Measurements from ENCODE around the gene RPS26.
A peak's percentile ranks its signal among the peaks of the same experiment; 100 is the strongest.
"Not testable (repeated sequence)": the region's sequence is repeated elsewhere in the genome, so short reads cannot be mapped to it uniquely, and the experiment has no call there.

Gene RPS26

DNA sequence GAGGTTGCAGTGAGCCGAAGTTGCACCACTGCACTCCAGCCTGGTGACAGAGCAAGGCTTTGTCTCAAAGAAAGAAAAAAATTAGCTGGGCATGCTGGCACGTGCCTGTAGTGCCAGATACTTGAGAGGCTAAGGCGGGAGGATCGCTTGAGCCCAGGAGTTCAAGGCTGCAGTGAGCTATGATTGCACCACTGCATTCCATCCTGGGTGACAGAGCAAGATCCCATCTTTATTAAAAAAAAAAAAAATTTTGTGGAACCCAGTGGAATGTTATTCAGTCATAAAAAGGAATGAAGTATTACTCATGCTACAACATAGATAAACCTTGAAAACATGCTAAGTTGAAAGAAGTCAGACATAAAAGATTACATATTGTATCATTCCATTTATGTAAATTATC, 29.9 kb downstream of the RPS26 start:
- no peaks in the 10 kb centered on the region for H3K4me1 ChIP-seq (ENCODE audit: insufficient read depth, low read length)
- H3K27me3 ChIP-seq (ENCODE audit: insufficient read depth, low read length) = no peaks in the 10 kb centered on the region
- H3K9me3 ChIP-seq (ENCODE audit: low read length) = peaks cover 5% of the 10 kb centered on the region
- no peak overlapping the region for H2AFZ ChIP-seq (ENCODE audit: low read depth, low read length)
- H3K4me3 ChIP-seq (ENCODE audit: low read length) = no peak overlapping the region
- H3K36me3 ChIP-seq (ENCODE audit: insufficient read depth, low read length) = no peaks in the 10 kb centered on the region

DNA sequence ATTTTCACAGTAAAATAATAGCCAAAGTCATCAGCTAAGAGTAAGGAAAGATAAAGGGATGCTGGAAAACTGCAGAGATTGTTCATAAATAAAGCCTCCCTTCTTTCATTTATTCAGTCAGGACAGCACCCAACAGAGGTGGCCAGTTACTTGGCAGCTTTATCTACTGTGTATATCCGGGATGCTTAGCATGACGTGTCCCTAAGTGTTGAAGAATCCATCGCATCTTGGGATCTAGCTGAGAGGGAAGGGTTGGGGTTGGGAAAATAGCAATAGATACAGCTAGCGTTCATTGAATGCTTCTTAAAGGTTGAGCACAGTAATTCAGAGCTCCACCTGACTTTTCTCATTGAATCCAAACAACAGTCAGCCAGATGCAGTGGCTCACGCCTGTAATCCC, 32.7 kb downstream of the RPS26 start:
- Histone ChIP-seq H3K4me3 (ENCODE audit: low read length) (no peak overlapping the region), H3K9me3 (ENCODE audit: low read length) (peaks cover 2% of the 10 kb centered on the region), H3K4me1 (ENCODE audit: insufficient read depth, low read length) (peaks cover under 1% of the 10 kb centered on the region), H3K27me3 (ENCODE audit: insufficient read depth, low read length) (peaks cover 8% of the 10 kb centered on the region), H2AFZ (ENCODE audit: low read depth, low read length) (no peak overlapping the region), H3K36me3 (ENCODE audit: insufficient read depth, low read length) (no peaks in the 10 kb centered on the region)

DNA sequence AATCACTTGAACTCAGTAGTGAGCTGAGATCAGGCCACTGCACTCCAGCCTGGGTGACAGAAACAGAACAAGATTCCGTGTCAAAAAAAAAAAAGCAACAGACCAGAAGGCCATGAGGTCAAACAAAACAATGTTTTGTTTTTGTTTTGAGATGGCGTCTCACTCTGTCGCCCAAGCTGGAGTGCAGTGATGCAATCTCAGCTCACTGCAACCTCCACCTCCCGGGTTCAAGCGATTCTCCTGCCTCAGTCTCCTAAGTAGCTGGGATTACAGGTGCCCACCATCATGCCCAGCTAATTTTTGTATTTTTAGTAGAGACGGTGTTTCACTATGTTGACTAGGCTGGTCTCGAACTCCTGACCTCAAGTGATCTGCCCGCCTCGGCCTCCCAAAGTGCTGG, 36.2 kb downstream of the RPS26 start:
- Histone ChIP-seq H3K4me1 (ENCODE audit: insufficient read depth, low read length) (peaks cover 13% of the 10 kb centered on the region), H3K27me3 (ENCODE audit: insufficient read depth, low read length) (peaks cover 44% of the 10 kb centered on the region)
- not testable (repeated sequence) for H3K36me3 ChIP-seq (ENCODE audit: insufficient read depth, low read length); H2AFZ ChIP-seq (ENCODE audit: low read depth, low read length); H3K4me3 ChIP-seq (ENCODE audit: low read length); H3K9me3 ChIP-seq (ENCODE audit: low read length)

DNA sequence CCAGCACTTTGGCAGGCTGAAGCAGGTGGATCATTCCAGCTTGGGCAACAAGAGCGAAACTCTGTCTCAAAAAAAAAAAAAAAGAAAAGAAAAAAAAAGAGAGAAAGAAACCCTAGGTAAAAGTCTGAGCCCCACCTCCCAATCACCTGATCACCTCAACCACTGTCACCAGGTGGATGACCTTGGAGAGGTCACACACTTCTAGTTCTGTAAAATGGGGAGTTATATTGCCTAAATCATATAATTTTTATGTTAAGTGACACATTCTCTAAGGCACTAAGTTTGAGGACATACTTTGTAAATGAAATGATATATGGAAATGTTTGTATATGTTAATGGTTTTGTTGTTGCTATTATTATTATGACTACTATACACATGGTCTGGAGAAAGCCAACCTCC, 36.7 kb downstream of the RPS26 start:
- Histone ChIP-seq H3K4me1 (ENCODE audit: insufficient read depth, low read length) (peaks cover 13% of the 10 kb centered on the region), H2AFZ (ENCODE audit: low read depth, low read length) (no peak overlapping the region), H3K9me3 (ENCODE audit: low read length) (peaks cover 2% of the 10 kb centered on the region), H3K36me3 (ENCODE audit: insufficient read depth, low read length) (no peaks in the 10 kb centered on the region), H3K4me3 (ENCODE audit: low read length) (no peak overlapping the region), H3K27me3 (ENCODE audit: insufficient read depth, low read length) (peaks cover 48% of the 10 kb centered on the region)

DNA sequence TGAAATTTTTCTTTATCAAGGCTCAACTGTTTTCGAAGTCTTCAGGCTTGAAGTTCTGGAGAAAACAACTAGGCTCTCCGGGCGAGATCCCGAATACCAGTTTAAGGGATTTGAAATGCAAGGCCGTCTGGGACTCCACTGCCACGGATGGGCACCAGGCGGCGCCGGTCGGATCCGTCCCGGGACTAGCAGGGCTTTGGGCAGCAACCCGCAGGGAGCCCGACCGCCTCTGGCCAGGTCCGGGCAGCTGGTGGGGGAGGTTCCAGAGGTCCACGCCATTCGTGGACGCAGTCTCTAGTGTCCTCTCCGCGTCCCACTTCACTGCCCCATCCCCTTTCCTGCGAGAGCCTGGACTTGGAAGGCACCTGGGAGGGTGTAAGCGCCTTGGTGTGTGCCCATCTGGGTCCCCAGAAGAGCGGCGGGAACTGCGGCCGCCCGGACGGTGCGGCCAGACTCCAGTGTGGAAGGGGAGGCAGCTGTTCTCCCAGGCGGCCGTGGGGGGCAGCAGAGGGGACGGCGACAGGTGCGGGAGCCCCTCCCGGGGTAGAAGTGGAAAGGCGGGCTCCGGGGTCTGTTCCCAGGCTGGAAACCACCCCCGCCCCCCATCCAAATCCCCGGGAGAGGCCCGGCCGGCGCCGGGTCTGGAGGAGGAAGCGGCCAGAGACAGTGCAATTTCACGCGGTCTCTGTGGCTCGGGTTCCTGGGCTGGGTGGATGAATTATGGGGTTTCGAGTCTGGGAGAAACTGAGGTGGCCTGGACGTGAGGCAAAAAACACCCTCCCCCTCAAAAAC, 37.4 kb downstream of the RPS26 start:
- H3K27me3 ChIP-seq (ENCODE audit: insufficient read depth, low read length) = peaks cover 51% of the 10 kb centered on the region
- H3K36me3 ChIP-seq (ENCODE audit: insufficient read depth, low read length) = no peaks in the 10 kb centered on the region
- peaks cover 13% of the 10 kb centered on the region for H3K4me1 ChIP-seq (ENCODE audit: insufficient read depth, low read length)
- peaks cover under 1% of the 10 kb centered on the region for H3K9me3 ChIP-seq (ENCODE audit: low read length)
- peak overlapping the region; percentile 41 for H3K4me3 ChIP-seq (ENCODE audit: low read length)
- H2AFZ ChIP-seq (ENCODE audit: low read depth, low read length) = peak overlapping the region; percentile 83

DNA sequence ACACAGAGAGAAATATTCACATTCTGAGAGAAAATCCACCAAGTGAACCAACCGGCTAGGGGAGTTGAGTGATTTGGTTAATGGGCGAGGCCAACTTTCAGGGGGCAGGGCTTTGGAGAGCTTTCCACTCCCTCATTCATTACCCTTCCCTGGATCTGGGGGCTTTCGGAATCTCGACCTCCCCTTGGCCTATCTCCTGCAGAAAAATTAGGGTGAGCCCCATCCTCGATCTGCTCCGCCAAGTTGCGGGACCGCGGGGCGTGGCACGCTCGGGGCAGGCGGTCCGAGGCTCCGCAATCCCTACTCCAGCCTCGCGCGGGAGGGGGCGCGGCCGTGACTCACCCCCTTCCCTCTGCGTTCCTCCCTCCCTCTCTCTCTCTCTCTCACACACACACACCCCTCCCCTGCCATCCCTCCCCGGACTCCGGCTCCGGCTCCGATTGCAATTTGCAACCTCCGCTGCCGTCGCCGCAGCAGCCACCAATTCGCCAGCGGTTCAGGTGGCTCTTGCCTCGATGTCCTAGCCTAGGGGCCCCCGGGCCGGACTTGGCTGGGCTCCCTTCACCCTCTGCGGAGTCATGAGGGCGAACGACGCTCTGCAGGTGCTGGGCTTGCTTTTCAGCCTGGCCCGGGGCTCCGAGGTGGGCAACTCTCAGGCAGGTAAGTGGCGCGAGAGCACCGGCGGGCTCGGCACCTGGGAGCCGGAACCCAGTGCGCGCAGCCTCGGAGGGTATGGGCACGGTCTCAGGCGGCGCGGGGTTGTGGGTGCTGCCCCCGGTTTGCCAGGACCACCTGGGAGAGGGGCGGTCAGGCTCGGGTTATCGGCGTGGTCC, 38.2 kb downstream of the RPS26 start, which contains the start of gene ERBB3:
ERBB3 (plus strand) TSS at position 443 of the 833 bp plus-strand sequence; CDS start at position 579, 136 bp downstream.
- H3K27me3 ChIP-seq (ENCODE audit: insufficient read depth, low read length) = peaks cover 51% of the 10 kb centered on the region
- peak within 1 kb of the TSS; percentile 41 for H3K4me3 ChIP-seq (ENCODE audit: low read length)
- H3K36me3 ChIP-seq (ENCODE audit: insufficient read depth, low read length) = no peaks in the 10 kb centered on the region
- H3K9me3 ChIP-seq (ENCODE audit: low read length) = no peaks in the 10 kb centered on the region
- peaks cover 13% of the 10 kb centered on the region for H3K4me1 ChIP-seq (ENCODE audit: insufficient read depth, low read length)
- H2AFZ ChIP-seq (ENCODE audit: low read depth, low read length) = peak within 1 kb of the TSS; percentile 83

DNA sequence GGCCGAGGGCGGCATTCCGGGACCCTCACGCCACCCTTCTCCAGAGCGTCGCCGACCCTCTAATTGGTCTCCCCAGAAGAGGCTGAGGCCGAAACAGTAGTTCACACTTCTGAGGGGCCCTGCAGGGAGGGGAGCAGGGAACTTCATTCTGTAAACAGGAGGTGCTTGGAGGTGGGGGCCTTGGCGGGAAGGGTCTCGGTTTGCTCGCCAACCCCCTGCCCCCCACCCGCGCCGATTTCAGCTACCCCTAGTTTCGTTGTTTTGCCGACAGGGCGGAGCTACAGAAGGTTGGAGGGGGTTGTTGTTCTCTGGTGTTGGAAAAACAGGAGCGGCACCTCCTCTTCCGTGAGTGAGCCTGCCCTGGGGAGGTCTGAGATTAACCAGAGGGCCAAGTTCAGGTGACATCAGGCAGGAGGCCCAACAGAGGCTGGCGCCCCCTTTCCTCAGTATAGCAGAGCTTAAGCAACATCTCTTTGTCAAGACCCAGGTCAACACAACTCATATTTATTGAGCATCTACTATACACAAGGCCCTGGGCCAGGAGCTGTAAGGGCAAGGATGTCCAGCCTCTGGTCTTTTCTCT, 38.9 kb downstream of the RPS26 start:
- peak overlapping the region; percentile 41 for H3K4me3 ChIP-seq (ENCODE audit: low read length)
- no peak overlapping the region for H2AFZ ChIP-seq (ENCODE audit: low read depth, low read length)
- H3K36me3 ChIP-seq (ENCODE audit: insufficient read depth, low read length) = no peaks in the 10 kb centered on the region
- peaks cover 13% of the 10 kb centered on the region for H3K4me1 ChIP-seq (ENCODE audit: insufficient read depth, low read length)
- H3K27me3 ChIP-seq (ENCODE audit: insufficient read depth, low read length) = peaks cover 51% of the 10 kb centered on the region
- H3K9me3 ChIP-seq (ENCODE audit: low read length) = no peaks in the 10 kb centered on the region

DNA sequence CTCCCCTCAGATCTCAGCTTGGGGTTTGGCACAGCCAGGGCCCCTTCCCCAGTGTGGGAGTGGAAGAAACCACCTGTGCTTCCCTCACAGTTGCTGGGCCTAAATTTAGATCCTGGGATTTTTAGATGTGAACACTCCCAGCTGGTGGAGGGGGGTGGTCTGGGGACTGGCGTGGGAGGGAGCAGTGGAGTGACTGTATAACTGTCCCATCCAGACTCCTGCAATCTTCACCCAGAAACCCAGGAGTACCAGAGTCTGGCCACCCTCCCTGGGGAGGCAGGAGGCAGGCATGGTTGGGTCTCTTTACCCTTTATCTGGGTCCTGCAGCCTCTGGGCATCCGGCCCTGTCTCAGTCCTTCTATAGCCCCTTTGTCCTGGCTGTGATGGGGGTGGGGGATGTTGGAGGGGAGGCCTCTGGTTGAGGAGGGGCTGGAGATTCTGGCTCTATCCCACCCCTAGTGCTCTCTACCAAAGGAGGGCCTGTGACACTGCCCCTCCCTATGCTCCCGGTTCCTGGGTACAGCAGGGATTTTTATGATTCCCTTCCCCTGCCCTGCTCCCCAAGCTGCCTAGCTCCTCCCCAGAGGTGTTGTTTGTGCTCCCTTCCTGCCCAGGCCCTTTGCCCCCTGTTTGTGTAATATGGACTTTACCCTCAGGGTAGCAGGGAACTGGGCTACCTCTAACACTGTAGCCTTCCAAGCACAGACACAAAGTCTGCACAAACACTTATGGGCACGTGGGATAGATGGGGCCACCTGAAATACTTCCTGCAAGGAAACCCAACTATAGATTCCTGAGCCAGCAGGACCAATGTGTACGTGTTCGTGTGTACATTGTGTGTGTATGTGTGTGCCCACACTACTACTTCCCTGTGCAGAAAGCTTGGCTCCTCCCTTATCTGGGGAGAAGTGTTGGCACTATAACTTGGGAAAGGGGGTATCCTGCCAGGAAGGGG, 40.0 kb downstream of the RPS26 start:
- Histone ChIP-seq H3K9me3 (ENCODE audit: low read length) (no peaks in the 10 kb centered on the region), H3K36me3 (ENCODE audit: insufficient read depth, low read length) (no peaks in the 10 kb centered on the region), H3K4me3 (ENCODE audit: low read length) (no peak overlapping the region), H2AFZ (ENCODE audit: low read depth, low read length) (no peak overlapping the region), H3K27me3 (ENCODE audit: insufficient read depth, low read length) (peaks cover 51% of the 10 kb centered on the region), H3K4me1 (ENCODE audit: insufficient read depth, low read length) (peaks cover 13% of the 10 kb centered on the region)

DNA sequence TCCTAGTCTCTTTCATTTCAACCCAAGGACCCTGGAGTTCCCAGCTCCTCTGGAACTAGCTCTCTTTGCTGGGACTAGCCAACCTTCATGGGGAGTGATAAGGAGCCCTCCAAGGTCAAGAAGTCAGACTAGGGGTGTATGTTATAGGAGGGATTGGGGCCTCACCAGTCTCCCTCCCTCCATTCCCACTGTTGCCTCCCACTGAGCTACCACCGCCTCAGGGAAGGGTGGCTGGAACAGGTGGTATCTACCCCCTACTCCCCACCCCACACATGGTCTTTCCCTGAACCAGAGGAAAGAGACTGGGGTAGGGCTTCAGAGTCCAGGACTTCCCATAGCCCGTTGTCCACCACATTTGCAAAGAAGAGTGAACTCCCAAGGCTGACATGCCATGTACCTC, 40.7 kb downstream of the RPS26 start:
- Histone ChIP-seq H2AFZ (ENCODE audit: low read depth, low read length) (no peak overlapping the region), H3K36me3 (ENCODE audit: insufficient read depth, low read length) (no peaks in the 10 kb centered on the region), H3K4me1 (ENCODE audit: insufficient read depth, low read length) (peaks cover 13% of the 10 kb centered on the region), H3K4me3 (ENCODE audit: low read length) (no peak overlapping the region), H3K9me3 (ENCODE audit: low read length) (no peaks in the 10 kb centered on the region), H3K27me3 (ENCODE audit: insufficient read depth, low read length) (peaks cover 51% of the 10 kb centered on the region)

DNA sequence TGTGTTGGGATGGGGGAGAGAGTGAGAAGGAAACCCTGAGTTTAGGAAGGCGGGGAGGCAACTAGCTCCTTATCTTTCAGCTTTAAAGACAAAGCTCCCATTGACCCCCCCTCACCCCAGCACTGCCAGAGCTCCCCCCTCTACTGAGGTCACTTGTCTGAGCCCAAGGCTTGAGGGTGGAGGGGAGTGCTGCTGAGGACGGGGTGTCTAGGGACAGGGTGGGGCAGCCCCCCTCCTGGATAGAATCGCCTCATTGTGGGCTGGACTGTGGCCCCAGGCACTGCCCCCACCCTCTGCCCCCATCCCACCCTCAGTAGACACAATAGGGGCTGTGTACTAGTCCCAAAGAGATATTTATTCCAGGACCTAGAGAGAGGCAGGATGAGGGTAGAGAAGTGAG, 41.2 kb downstream of the RPS26 start:
- Histone ChIP-seq H3K36me3 (ENCODE audit: insufficient read depth, low read length) (no peaks in the 10 kb centered on the region), H3K4me3 (ENCODE audit: low read length) (no peak overlapping the region), H2AFZ (ENCODE audit: low read depth, low read length) (no peak overlapping the region), H3K9me3 (ENCODE audit: low read length) (no peaks in the 10 kb centered on the region), H3K4me1 (ENCODE audit: insufficient read depth, low read length) (peaks cover 13% of the 10 kb centered on the region), H3K27me3 (ENCODE audit: insufficient read depth, low read length) (peaks cover 51% of the 10 kb centered on the region)

DNA sequence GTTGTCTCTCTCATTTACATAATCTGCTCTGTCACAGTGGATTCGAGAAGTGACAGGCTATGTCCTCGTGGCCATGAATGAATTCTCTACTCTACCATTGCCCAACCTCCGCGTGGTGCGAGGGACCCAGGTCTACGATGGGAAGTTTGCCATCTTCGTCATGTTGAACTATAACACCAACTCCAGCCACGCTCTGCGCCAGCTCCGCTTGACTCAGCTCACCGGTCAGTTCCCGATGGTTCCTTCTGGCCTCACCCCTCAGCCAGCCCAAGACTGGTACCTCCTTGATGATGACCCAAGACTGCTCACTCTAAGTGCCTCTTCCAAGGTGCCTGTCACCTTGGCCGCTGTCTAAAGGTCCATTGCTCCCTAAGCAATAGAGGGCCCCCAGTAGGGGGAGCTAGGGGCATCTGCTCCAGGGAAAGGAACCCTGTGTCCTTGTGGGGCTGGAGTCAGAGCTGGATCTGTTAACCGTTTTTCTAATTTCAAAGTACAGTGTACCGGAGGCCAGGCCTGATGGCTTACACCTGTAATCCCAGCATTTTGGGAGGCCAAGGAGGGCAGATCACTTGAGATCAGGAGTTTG, 43.3 kb downstream of the RPS26 start:
- no peak overlapping the region for H2AFZ ChIP-seq (ENCODE audit: low read depth, low read length)
- peaks cover 36% of the 10 kb centered on the region for H3K27me3 ChIP-seq (ENCODE audit: insufficient read depth, low read length)
- H3K9me3 ChIP-seq (ENCODE audit: low read length) = no peaks in the 10 kb centered on the region
- H3K36me3 ChIP-seq (ENCODE audit: insufficient read depth, low read length) = no peaks in the 10 kb centered on the region
- H3K4me3 ChIP-seq (ENCODE audit: low read length) = no peak overlapping the region
- H3K4me1 ChIP-seq (ENCODE audit: insufficient read depth, low read length) = peaks cover 6% of the 10 kb centered on the region

DNA sequence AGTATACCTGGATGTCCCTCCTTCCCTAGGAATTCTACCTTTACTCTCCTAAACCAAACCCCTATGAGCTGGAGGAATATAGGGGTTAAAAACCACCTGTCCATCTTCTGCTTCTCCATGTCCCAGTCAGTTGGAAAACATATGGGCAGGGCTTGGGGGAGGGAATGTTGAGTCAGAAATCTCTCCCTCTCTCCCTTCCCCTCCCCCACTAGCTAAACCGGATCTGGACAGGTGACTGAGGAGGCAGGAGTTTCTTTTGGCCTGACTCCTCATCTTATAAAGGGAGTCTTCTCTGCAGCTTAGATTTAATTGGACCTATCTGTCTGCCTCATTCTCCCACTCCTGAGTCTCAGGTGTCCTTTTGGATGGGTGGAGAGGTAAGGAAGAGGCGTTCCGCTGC, 44.4 kb downstream of the RPS26 start:
- Histone ChIP-seq H3K4me1 (ENCODE audit: insufficient read depth, low read length) (no peaks in the 10 kb centered on the region), H3K27me3 (ENCODE audit: insufficient read depth, low read length) (peaks cover 26% of the 10 kb centered on the region), H3K36me3 (ENCODE audit: insufficient read depth, low read length) (no peaks in the 10 kb centered on the region), H3K9me3 (ENCODE audit: low read length) (no peaks in the 10 kb centered on the region), H2AFZ (ENCODE audit: low read depth, low read length) (no peak overlapping the region), H3K4me3 (ENCODE audit: low read length) (no peak overlapping the region)
